Glutamatergic neuron (in vitro differentiated cells): Measurements from ENCODE around the gene ME3. TPM values are rescaled to one million over a fixed set of nuclear protein-coding genes. Genes with fewer than 3 reads are reported as not detected.

Experiments
- DNase-seq: peaks from one replicate; pipeline ENCODE4 v3.0.0; 2022
- H3K27ac Mint-ChIP-seq: one replicate; pipeline ENCODE4 v1.8.0; 2020; ENCODE audit warnings: mild to moderate bottlenecking, mixed read lengths, inconsistent platforms; ENCODE audit not compliant: unreplicated experiment
- H3K27me3 Mint-ChIP-seq: one replicate; pipeline ENCODE4 v1.8.0; 2020; ENCODE audit warnings: mild to moderate bottlenecking, moderate library complexity, mixed read lengths, inconsistent platforms; ENCODE audit not compliant: unreplicated experiment
- H3K36me3 Mint-ChIP-seq: one replicate; pipeline ENCODE4 v1.8.0; 2020; ENCODE audit warnings: mild to moderate bottlenecking, mixed read lengths, inconsistent platforms; ENCODE audit not compliant: unreplicated experiment
- H3K4me1 Mint-ChIP-seq: one replicate; pipeline ENCODE4 v1.8.0; 2020; ENCODE audit warnings: mild to moderate bottlenecking, low read depth, mixed read lengths, inconsistent platforms; ENCODE audit not compliant: unreplicated experiment
- H3K4me3 Mint-ChIP-seq: one replicate; pipeline ENCODE4 v1.8.0; 2020; ENCODE audit warnings: mild to moderate bottlenecking, mixed read lengths, inconsistent platforms; ENCODE audit not compliant: unreplicated experiment
- H3K9me3 Mint-ChIP-seq: one replicate; pipeline ENCODE4 v1.8.0; 2020; ENCODE audit warnings: mild to moderate bottlenecking, moderate library complexity, mixed read lengths, inconsistent platforms; ENCODE audit not compliant: unreplicated experiment
- CTCF ChIP-seq: fragments of 200-600 bp; sonication (generic); IDR thresholded peaks from one replicate; pipeline ENCODE4 v1.5.0; 2021; ENCODE audit not compliant: partially characterized antibody, unreplicated experiment
- total RNA-seq: library from RNA; stranded (reverse); fragmentation: NEBNext Ultra II Directional; extraction: Animal tissue kit (Norgen Biotek cat#: 25700); gene quantifications from one replicate; pipeline ENCODE4 v1.2.1, GENCODE V29; 2021; ENCODE audit not compliant: unreplicated experiment

Gene ME3
- total RNA-seq, 1 donor from 2014 or later: 12.4 TPM

- Mint-ChIP-seq H3K9me3 (no peaks in the 10 kb centered on the region), H3K4me1 (peaks cover 2% of the 10 kb centered on the region), H3K4me3 (no peak overlapping the region), H3K27ac (no peak overlapping the region), H3K27me3 (no peaks in the 10 kb centered on the region), H3K36me3 (no peaks in the 10 kb centered on the region)
- no peak for DNase-seq
- TF ChIP-seq CTCF: no peak
These were observed 39.7 kb downstream of the ME3 start for GRCh38 chr11:86632499-86633269.

- H3K4me1 Mint-ChIP-seq: peaks cover 2% of the 10 kb centered on the region
- DNase-seq: no peak
- no peak overlapping the region for H3K27ac Mint-ChIP-seq
- H3K27me3 Mint-ChIP-seq: no peaks in the 10 kb centered on the region
- no peak for TF ChIP-seq CTCF
- no peaks in the 10 kb centered on the region for H3K9me3 Mint-ChIP-seq
- H3K4me3 Mint-ChIP-seq: no peak overlapping the region
- no peaks in the 10 kb centered on the region for H3K36me3 Mint-ChIP-seq
These were observed 42.0 kb downstream of the ME3 start for GRCh38 chr11:86630229-86630981.

- H3K9me3 Mint-ChIP-seq: no peaks in the 10 kb centered on the region
- H3K4me3 Mint-ChIP-seq: no peak overlapping the region
- DNase-seq: no peak
- no peak overlapping the region for H3K27ac Mint-ChIP-seq
- no peaks in the 10 kb centered on the region for H3K36me3 Mint-ChIP-seq
- no peak for TF ChIP-seq CTCF
- H3K4me1 Mint-ChIP-seq: peaks cover 2% of the 10 kb centered on the region
- no peaks in the 10 kb centered on the region for H3K27me3 Mint-ChIP-seq
These were observed 43.2 kb downstream of the ME3 start for GRCh38 chr11:86629045-86629706.

GRCh38 chr11:86627776-86628455 is 44.5 kb downstream of the ME3 start:
- no peak for TF ChIP-seq CTCF
- no peak for DNase-seq
- no peak overlapping the region for H3K4me3 Mint-ChIP-seq
- H3K27ac Mint-ChIP-seq: no peak overlapping the region
- no peaks in the 10 kb centered on the region for H3K36me3 Mint-ChIP-seq
- peaks cover 2% of the 10 kb centered on the region for H3K4me1 Mint-ChIP-seq
- H3K27me3 Mint-ChIP-seq: no peaks in the 10 kb centered on the region
- no peaks in the 10 kb centered on the region for H3K9me3 Mint-ChIP-seq
